Natural killer cell (primary cell): ENCODE results near the gene BIRC3. TPM values are rescaled to one million over a fixed set of nuclear protein-coding genes. Genes with fewer than 3 reads are reported as not detected.

ENCODE experiments used
- ATAC-seq, 3 donors: fragments of 150-1000 bp in 2 of 3; fragments of 200-7000 bp in 1 of 3; cut with Tn5 transposase; 1 replicate in 1 of 3; 2 replicates in 2 of 3; pipeline ENCODE4 v1.10.0; 2021; ENCODE audit warnings: mild to moderate bottlenecking in 2 of 3, moderate library complexity in 2 of 3
- DNase-seq, 2 donors: peaks; one replicate each; pipeline versions ENCODE4 v3.0.0 to v3.0.0-alpha.2; 2013 to 2021; ENCODE audit warnings: mixed read lengths in 1 of 2
- H3K27ac ChIP-seq: one replicate; pipeline ENCODE4 v1.5.1; 2013; ENCODE audit warnings: mild to moderate bottlenecking, low read length
- H3K27me3 ChIP-seq: one replicate; pipeline ENCODE4 v1.6.1; 2013; ENCODE audit warnings: low read length; ENCODE audit not compliant: control insufficient read depth, insufficient read depth
- H3K36me3 ChIP-seq: one replicate; pipeline ENCODE4 v1.6.1; 2013; ENCODE audit warnings: low read length; ENCODE audit not compliant: control insufficient read depth, insufficient read depth
- H3K4me1 ChIP-seq: one replicate; pipeline ENCODE4 v1.6.1; 2013; ENCODE audit warnings: low read length; ENCODE audit not compliant: control insufficient read depth, insufficient read depth
- H3K4me3 ChIP-seq: one replicate; pipeline ENCODE4 v1.5.1; 2013; ENCODE audit warnings: low read length
- H3K9me3 ChIP-seq: one replicate; pipeline ENCODE4 v1.6.1; 2013; ENCODE audit warnings: low read length; ENCODE audit not compliant: control insufficient read depth, insufficient read depth
- H3K27ac Mint-ChIP-seq, 2 donors: one replicate each; pipeline ENCODE4 v1.8.0; 2022; ENCODE audit warnings: mild to moderate bottlenecking in 2 of 2, mixed read lengths in 2 of 2, moderate library complexity in 1 of 2
- H3K27me3 Mint-ChIP-seq, 2 donors: one replicate each; pipeline ENCODE4 v1.8.0; 2022; ENCODE audit warnings: low read depth in 2 of 2, mixed read lengths in 2 of 2
- H3K36me3 Mint-ChIP-seq: one replicate; pipeline ENCODE4 v1.8.0; 2022; ENCODE audit warnings: mixed read lengths
- H3K4me1 Mint-ChIP-seq, 2 donors: one replicate each; pipeline ENCODE4 v1.8.0; 2022; ENCODE audit warnings: mixed read lengths in 2 of 2
- H3K4me3 Mint-ChIP-seq: one replicate; pipeline ENCODE4 v1.8.0; 2022; ENCODE audit warnings: mild to moderate bottlenecking, moderate library complexity, mixed read lengths
- H3K9me3 Mint-ChIP-seq, 2 donors: one replicate each; pipeline ENCODE4 v1.8.0; 2022; ENCODE audit warnings: mixed read lengths in 2 of 2
- WGBS: methylation state at CpG from one replicate; pipeline ENCODE4 v1.1.7; 2013; ENCODE audit warnings: missing lambda C conversion rate; ENCODE audit not compliant: insufficient coverage; 5-methylcytosine and 5-hydroxymethylcytosine counted together
- intact Hi-C: fragments of 100-400 bp; cut with micrococcal nuclease; formaldehyde crosslinking; loops from one replicate; pipeline ENCODE4 v1.14.2; 2022
- total RNA-seq, 4 donors: library from RNA; stranded (reverse); fragments of 120-200 nt in 1 of 4; gene quantifications; one replicate each; pipeline versions ENCODE4 v1.2.3 to v1.2.4, GENCODE V29; 2013 to 2022
- TF ChIP-seq, protein P1 (sequence below): fragments of 200-600 bp; IDR thresholded peaks from one replicate; pipeline ENCODE4 v1.8.0; 2022; ENCODE audit warnings: antibody characterized with exemption

BIRC3 gene
- total RNA-seq, 3 donors from 2014 or later (not counting 1 experiment from before 2014, with no cell fraction given): 14.2 to 92.3 (median 20.1) TPM

DNA sequence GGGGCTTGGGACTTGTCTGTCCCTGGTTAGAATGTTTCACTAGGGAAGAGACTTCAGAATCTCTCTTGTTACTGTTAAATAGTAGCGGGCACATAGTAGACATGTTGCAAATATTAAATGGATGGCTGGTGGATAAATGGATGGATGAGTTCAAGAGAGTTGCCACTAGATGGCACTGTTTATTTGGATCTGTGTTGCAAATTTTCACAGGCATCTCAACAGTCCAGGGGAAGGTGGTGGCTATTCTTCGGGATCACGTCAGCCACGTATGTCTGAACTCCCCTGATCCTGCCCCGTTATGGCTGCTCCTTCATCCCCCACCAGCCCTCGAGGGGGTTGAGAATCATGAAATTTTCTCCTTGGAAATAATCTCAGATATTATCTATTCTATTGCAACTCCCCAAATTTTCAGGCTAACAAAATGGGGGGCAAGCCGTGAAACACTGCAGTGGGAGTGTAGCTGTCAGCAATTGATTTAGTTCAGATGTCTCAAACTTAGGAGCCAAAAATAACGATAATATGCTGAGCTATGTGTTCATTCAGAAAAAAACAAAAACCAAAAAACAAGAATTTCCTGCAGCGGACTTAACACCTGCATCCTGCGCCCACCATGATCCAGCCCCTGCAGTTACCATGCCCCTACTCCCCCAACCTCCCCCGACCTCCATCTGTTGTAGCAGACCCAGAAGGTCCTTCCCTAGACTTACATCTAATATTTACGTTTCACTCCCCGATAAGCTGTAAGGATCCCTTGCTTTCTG, 29.1 kb upstream of the BIRC3 start:
- H3K36me3 ChIP-seq: no peaks in the 10 kb centered on the region
- Mint-ChIP-seq H3K4me1 (no peaks in the 10 kb centered on the region), H3K9me3 (no peaks in the 10 kb centered on the region), H3K4me3 (no peak overlapping the region), H3K36me3 (no peaks in the 10 kb centered on the region), H3K27me3 (no peaks in the 10 kb centered on the region), H3K27ac (no peak overlapping the region)
- no peaks in the 10 kb centered on the region for H3K27me3 ChIP-seq
- peaks cover 5% of the 10 kb centered on the region for H3K4me1 ChIP-seq
- no peak overlapping the region for H3K27ac ChIP-seq
- H3K4me3 ChIP-seq: no peak overlapping the region
- no peaks in the 10 kb centered on the region for H3K9me3 ChIP-seq
- WGBS: 19% methylated on average over 13 of the region's 13 CpGs
- TF ChIP-seq, protein P1, sequence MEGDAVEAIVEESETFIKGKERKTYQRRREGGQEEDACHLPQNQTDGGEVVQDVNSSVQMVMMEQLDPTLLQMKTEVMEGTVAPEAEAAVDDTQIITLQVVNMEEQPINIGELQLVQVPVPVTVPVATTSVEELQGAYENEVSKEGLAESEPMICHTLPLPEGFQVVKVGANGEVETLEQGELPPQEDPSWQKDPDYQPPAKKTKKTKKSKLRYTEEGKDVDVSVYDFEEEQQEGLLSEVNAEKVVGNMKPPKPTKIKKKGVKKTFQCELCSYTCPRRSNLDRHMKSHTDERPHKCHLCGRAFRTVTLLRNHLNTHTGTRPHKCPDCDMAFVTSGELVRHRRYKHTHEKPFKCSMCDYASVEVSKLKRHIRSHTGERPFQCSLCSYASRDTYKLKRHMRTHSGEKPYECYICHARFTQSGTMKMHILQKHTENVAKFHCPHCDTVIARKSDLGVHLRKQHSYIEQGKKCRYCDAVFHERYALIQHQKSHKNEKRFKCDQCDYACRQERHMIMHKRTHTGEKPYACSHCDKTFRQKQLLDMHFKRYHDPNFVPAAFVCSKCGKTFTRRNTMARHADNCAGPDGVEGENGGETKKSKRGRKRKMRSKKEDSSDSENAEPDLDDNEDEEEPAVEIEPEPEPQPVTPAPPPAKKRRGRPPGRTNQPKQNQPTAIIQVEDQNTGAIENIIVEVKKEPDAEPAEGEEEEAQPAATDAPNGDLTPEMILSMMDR: peak; percentile 84
- DNase-seq (peak in 1 of 2 donors; percentile 86), ATAC-seq (peak; percentile 83 to 91 (median 87))
- intact Hi-C loops: loop anchor here (1.0 kb wide), 2 partner anchors 207 to 325 kb away; no protein-coding TSS in a partner anchor

DNA sequence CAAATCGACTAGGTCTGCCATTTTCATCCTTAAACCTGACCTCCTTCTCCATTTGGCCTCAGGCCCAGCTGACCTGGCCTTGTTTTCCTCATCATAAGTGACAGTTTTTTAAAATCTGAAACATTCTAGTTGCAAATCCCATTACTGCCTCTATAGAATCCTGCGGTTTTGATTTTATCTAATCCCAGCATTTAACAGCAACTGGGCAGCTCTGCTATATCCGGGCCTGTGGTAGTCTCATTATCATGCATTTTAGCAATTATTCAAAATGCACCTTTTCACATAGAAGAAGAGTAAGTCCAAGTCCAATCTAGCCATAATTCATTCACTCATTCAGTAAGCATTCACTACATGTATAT, 28.6 kb upstream of the BIRC3 start:
- peaks cover 5% of the 10 kb centered on the region for H3K4me1 ChIP-seq
- Mint-ChIP-seq H3K4me1 (peaks cover under 1% of the 10 kb centered on the region in 2 donors), H3K9me3 (no peaks in the 10 kb centered on the region), H3K36me3 (no peaks in the 10 kb centered on the region), H3K27ac (no peak overlapping the region), H3K27me3 (no peaks in the 10 kb centered on the region), H3K4me3 (no peak overlapping the region)
- 85% methylated on average over 3 of the region's 3 CpGs for WGBS
- intact Hi-C loops: loop anchor here (1.0 kb wide), 2 partner anchors 207 to 325 kb away; no protein-coding TSS in a partner anchor
- no peaks in the 10 kb centered on the region for H3K9me3 ChIP-seq
- no peak overlapping the region for H3K4me3 ChIP-seq
- DNase-seq: no peak
- no peak for ATAC-seq
- H3K27me3 ChIP-seq: no peaks in the 10 kb centered on the region
- TF ChIP-seq, protein P1: no peak
- H3K36me3 ChIP-seq: no peaks in the 10 kb centered on the region
- no peak overlapping the region for H3K27ac ChIP-seq

DNA sequence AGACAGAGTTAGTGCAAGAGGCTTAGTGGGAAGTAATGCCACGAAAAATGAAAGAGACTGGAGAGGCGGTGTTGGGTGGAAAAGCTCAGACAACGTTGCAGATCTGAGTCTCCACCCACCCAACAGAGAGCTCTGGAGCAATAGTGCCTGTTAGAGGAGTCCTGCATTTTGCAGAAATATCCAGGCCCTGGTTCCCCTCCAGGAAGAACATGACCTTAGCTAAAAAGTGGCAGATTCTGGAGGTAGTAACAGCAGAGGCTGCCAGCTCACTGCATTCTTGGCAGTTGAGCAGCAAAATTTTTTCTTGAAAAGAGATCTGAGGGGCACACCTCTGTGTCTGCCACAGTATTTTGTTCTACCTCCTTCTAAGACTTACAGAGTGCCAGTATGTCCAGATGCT, 27.7 kb upstream of the BIRC3 start:
- intact Hi-C loops: no loop called here
- no peaks in the 10 kb centered on the region for H3K36me3 Mint-ChIP-seq

More for the DNA sequence above, 27.7 kb upstream of the BIRC3 start:
- H3K4me1 Mint-ChIP-seq: peaks cover 5% of the 10 kb centered on the region in 2 donors
- peaks cover 5% of the 10 kb centered on the region for H3K4me1 ChIP-seq
- H3K27me3 ChIP-seq: no peaks in the 10 kb centered on the region
- TF ChIP-seq, protein P1: no peak
- H3K9me3 Mint-ChIP-seq: no peaks in the 10 kb centered on the region
- no peaks in the 10 kb centered on the region for H3K36me3 ChIP-seq
- ATAC-seq: no peak
- H3K27ac ChIP-seq: no peak overlapping the region
- DNase-seq: no peak
- 38% methylated on average over 3 of the region's 3 CpGs for WGBS
- H3K4me3 Mint-ChIP-seq: no peak overlapping the region
- no peak overlapping the region for H3K4me3 ChIP-seq
- no peaks in the 10 kb centered on the region for H3K9me3 ChIP-seq
- no peaks in the 10 kb centered on the region for H3K27me3 Mint-ChIP-seq
- H3K27ac Mint-ChIP-seq: no peak overlapping the region
